SJCRH30 (cell line): ENCODE measurements around the gene SNAP47. TPM values are rescaled to one million over a fixed set of nuclear protein-coding genes. Genes with fewer than 3 reads are reported as not detected.

ENCODE experiments used
- DNase-seq, 2 experiments: peaks; one replicate each; pipeline ENCODE4 v3.0.0-alpha.2; 2015 to 2020
- H3K27ac ChIP-seq: fragments of 250-450 bp; sonication (Bioruptor Pico); 2 replicates; pipeline ENCODE4 v1.5.1; 2020; ENCODE audit warnings: mild to moderate bottlenecking, moderate library complexity
- H3K27me3 ChIP-seq: fragments of 250-450 bp; sonication (Bioruptor Pico); 2 replicates; pipeline ENCODE4 v1.5.1; 2020; ENCODE audit warnings: mild to moderate bottlenecking, moderate library complexity
- H3K36me3 ChIP-seq: fragments of 250-450 bp; sonication (Bioruptor Pico); 2 replicates; pipeline ENCODE4 v1.5.1; 2020; ENCODE audit warnings: mild to moderate bottlenecking, moderate library complexity
- H3K4me1 ChIP-seq: fragments of 250-450 bp; sonication (Bioruptor Pico); 2 replicates; pipeline ENCODE4 v1.5.1; 2020; ENCODE audit warnings: mild to moderate bottlenecking, moderate library complexity
- H3K4me3 ChIP-seq: fragments of 250-450 bp; sonication (Bioruptor Pico); 2 replicates; pipeline ENCODE4 v1.5.1; 2020; ENCODE audit warnings: mild to moderate bottlenecking, moderate library complexity
- H3K9me3 ChIP-seq: fragments of 250-450 bp; sonication (Bioruptor Pico); replicated peaks from 2 replicates; pipeline ENCODE4 v1.5.1; 2020; ENCODE audit warnings: mild to moderate bottlenecking, moderate library complexity
- total RNA-seq: library from RNA; depleted of rRNA; stranded (reverse); fragments of >200 nt; shearing (Covaris generic); gene quantifications from 2 replicates; pipeline ENCODE4 v1.2.3, GENCODE V29; 2014

The SNAP47 gene
- total RNA-seq, 1 experiment from 2014 or later, result 40.0 TPM

GRCh38 chr1:227753999-227754711, 18.9 kb downstream of the SNAP47 start:
- no peak overlapping the region for H3K4me3 ChIP-seq
- no peak for DNase-seq
- H3K9me3 ChIP-seq, result no peaks in the 10 kb centered on the region
- peaks cover 17% of the 10 kb centered on the region for H3K4me1 ChIP-seq
- no peaks in the 10 kb centered on the region for H3K27me3 ChIP-seq
- peaks cover 41% of the 10 kb centered on the region for H3K36me3 ChIP-seq
- no peak overlapping the region for H3K27ac ChIP-seq

DNA sequence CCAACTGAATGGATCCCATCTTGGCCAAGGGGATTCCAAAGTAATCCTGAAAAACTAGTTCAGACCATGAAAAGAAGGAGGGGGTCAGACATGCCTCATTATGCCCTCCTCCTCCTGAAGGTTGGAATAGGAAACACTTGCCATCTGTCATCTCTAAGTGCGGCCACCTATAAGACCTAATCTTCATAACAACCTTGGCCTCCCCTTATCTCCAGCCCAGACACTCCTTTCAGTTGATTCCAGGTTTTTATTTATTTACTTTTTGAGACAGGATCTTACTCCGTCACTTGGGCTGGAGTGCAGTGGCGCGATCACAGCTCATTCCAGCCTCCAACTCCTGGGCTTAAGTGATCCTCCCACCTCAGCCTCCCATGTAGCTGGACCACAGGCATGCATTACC, 19.7 kb downstream of the SNAP47 start:
- H3K4me3 ChIP-seq, result no peak overlapping the region
- no peaks in the 10 kb centered on the region for H3K27me3 ChIP-seq
- H3K9me3 ChIP-seq, result no peaks in the 10 kb centered on the region
- peaks cover 24% of the 10 kb centered on the region for H3K4me1 ChIP-seq
- H3K27ac ChIP-seq, result no peak overlapping the region
- no peak for DNase-seq
- H3K36me3 ChIP-seq, result peaks cover 41% of the 10 kb centered on the region

GRCh38 chr1:227756172-227756959, 21.1 kb downstream of the SNAP47 start:
- Histone ChIP-seq H3K27me3 (no peaks in the 10 kb centered on the region), H3K27ac (no peak overlapping the region), H3K9me3 (no peaks in the 10 kb centered on the region), H3K4me3 (no peak overlapping the region), H3K36me3 (peaks cover 46% of the 10 kb centered on the region), H3K4me1 (peaks cover 34% of the 10 kb centered on the region)
- DNase-seq, result no peak

DNA sequence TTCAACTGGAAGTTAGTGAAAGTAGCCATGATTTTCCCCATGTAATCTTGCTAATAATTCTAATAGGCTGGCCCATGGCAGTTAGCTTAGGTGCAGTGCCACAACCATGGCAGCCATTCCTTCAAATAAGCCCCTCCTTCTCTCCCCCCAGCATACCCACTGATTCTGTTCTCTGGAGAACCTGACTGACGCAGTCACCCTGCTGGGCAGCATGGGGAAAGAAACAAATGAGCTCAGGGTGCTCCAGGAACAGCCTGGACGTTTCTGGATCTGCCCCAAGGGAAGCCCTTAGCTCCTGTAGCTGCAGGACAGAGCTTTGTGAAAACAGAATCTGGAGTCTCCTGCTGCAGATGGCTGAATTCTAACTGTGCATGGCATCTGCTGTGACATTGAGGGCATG, 22.5 kb downstream of the SNAP47 start:
- H3K9me3 ChIP-seq, result no peaks in the 10 kb centered on the region
- peaks cover 34% of the 10 kb centered on the region for H3K4me1 ChIP-seq
- no peak overlapping the region for H3K27ac ChIP-seq
- DNase-seq, result no peak
- H3K27me3 ChIP-seq, result no peaks in the 10 kb centered on the region
- H3K36me3 ChIP-seq, result peaks cover 48% of the 10 kb centered on the region
- no peak overlapping the region for H3K4me3 ChIP-seq

GRCh38 chr1:227758366-227758765, 23.1 kb downstream of the SNAP47 start:
- no peaks in the 10 kb centered on the region for H3K9me3 ChIP-seq
- H3K27ac ChIP-seq, result no peak overlapping the region
- H3K4me3 ChIP-seq, result no peak overlapping the region
- DNase-seq, result no peak
- peaks cover 34% of the 10 kb centered on the region for H3K4me1 ChIP-seq
- no peaks in the 10 kb centered on the region for H3K27me3 ChIP-seq
- peaks cover 44% of the 10 kb centered on the region for H3K36me3 ChIP-seq

GRCh38 chr1:227759341-227760300, 24.4 kb downstream of the SNAP47 start:
- Histone ChIP-seq H3K27ac (peak overlapping the region; percentile 62), H3K36me3 (peaks cover 39% of the 10 kb centered on the region), H3K27me3 (no peaks in the 10 kb centered on the region), H3K4me1 (peaks cover 29% of the 10 kb centered on the region), H3K4me3 (no peak overlapping the region), H3K9me3 (no peaks in the 10 kb centered on the region)
- peak; percentile 95 to 97 for DNase-seq

GRCh38 chr1:227760377-227760776, 25.1 kb downstream of the SNAP47 start:
- Histone ChIP-seq H3K4me3 (no peak overlapping the region), H3K36me3 (peaks cover 42% of the 10 kb centered on the region), H3K4me1 (peaks cover 29% of the 10 kb centered on the region), H3K27me3 (no peaks in the 10 kb centered on the region), H3K9me3 (no peaks in the 10 kb centered on the region), H3K27ac (peak overlapping the region; percentile 62)
- DNase-seq, result no peak

DNA sequence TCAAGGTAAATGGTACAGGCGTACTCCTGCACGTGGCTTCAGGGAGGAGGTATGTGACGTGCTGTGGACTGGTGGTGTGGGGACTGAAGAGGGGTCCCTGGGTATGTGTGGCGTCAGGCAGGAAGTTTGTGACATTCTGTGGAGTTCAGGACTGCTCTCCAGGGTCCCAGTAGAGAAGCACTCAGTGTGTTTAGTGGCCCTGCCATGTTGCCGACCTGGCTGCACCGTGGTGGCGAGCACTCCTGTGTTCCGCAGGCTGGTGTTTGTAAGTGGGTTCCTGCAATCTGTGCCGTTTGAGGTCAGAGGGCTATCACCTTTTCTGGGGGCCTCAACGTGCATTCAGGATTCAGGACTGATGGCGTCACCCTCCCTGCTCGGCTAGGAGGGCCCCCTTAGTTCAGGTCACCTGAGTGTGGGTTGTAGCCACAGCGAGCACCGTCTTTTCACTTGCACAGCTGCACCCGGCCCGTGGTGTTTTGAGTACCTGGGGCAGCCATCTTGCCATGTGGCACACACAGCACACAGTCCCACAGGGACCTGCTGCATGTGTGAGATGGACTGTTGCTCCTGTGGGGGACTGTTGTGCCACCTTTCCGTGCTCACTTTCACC, 26.5 kb downstream of the SNAP47 start:
- H3K9me3 ChIP-seq, result no peaks in the 10 kb centered on the region
- DNase-seq, result no peak
- peaks cover 31% of the 10 kb centered on the region for H3K36me3 ChIP-seq

DNA sequence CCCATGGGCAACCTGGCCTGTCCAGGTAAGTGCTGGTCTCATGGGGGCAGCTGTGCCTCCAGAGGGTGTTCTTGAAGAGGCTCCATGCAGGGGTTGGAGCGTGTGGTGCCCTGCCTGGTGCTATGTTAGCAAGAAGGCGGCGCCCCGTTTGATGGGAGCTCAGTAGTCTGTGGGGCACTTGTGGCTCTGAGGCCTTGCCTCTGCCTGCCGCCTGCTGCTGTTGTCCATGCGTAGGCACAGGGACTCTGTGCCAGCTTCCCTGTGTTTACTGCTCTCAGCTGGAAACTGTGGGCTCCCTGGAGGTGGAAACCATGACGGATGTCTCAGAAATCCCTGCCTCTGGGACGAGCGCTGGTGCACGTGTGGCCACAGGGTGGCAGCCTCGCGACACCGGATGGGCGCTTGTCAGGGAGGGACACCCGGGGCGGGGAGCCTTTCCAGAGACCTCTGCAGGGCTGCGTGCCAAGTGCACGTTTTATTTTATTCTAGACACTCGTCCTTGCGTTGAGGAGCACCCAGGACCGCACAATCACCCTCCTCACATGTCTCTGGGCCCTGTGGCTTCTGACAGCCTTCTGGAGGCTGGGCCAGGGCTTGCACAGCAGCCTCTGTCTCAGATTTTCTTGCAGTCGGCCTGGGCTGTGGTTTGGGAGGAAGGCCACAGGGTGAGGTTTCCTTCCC, 27.1 kb downstream of the SNAP47 start:
- H3K27me3 ChIP-seq, result no peaks in the 10 kb centered on the region
- H3K27ac ChIP-seq, result no peak overlapping the region
- H3K9me3 ChIP-seq, result no peaks in the 10 kb centered on the region
- peak; percentile 87 to 89 for DNase-seq
- H3K36me3 ChIP-seq, result peaks cover 31% of the 10 kb centered on the region
- no peak overlapping the region for H3K4me3 ChIP-seq
- peaks cover 43% of the 10 kb centered on the region for H3K4me1 ChIP-seq

More for the DNA sequence above, 26.5 kb downstream of the SNAP47 start:
- Histone ChIP-seq H3K4me1 (peaks cover 41% of the 10 kb centered on the region), H3K4me3 (no peak overlapping the region), H3K27me3 (no peaks in the 10 kb centered on the region), H3K27ac (no peak overlapping the region)

- Histone ChIP-seq H3K9me3 (no peaks in the 10 kb centered on the region), H3K27ac (no peak overlapping the region), H3K36me3 (peaks cover 33% of the 10 kb centered on the region), H3K27me3 (no peaks in the 10 kb centered on the region), H3K4me3 (no peak overlapping the region), H3K4me1 (peaks cover 39% of the 10 kb centered on the region)
- no peak for DNase-seq
Observed at GRCh38 chr1:227763246-227764018, 28.2 kb downstream of the SNAP47 start.

GRCh38 chr1:227764019-227764391, 28.8 kb downstream of the SNAP47 start:
- Histone ChIP-seq H3K9me3 (no peaks in the 10 kb centered on the region), H3K4me3 (no peak overlapping the region), H3K27me3 (no peaks in the 10 kb centered on the region), H3K4me1 (peaks cover 33% of the 10 kb centered on the region), H3K36me3 (peaks cover 36% of the 10 kb centered on the region), H3K27ac (no peak overlapping the region)
- no peak for DNase-seq

- peaks cover 41% of the 10 kb centered on the region for H3K36me3 ChIP-seq
- H3K27ac ChIP-seq, result no peak overlapping the region
Observed at GRCh38 chr1:227765261-227766014, 30.2 kb downstream of the SNAP47 start.

More at GRCh38 chr1:227765261-227766014, 30.2 kb downstream of the SNAP47 start:
- no peaks in the 10 kb centered on the region for H3K27me3 ChIP-seq
- no peaks in the 10 kb centered on the region for H3K9me3 ChIP-seq
- no peak overlapping the region for H3K4me3 ChIP-seq
- no peak for DNase-seq
- peaks cover 20% of the 10 kb centered on the region for H3K4me1 ChIP-seq
